NCI-H1930 (cell line): ENCODE data around the gene AGPAT3.

Experiments used
- DNase-seq, 2 experiments: peaks; one replicate each; lab custom pipeline; 2025; lab: John Stamatoyannopoulos, UW

The AGPAT3 gene

GRCh38 chr21:43956019-43956669, 91.1 kb downstream of the AGPAT3 start:
- DNase-seq: no peak

DNA sequence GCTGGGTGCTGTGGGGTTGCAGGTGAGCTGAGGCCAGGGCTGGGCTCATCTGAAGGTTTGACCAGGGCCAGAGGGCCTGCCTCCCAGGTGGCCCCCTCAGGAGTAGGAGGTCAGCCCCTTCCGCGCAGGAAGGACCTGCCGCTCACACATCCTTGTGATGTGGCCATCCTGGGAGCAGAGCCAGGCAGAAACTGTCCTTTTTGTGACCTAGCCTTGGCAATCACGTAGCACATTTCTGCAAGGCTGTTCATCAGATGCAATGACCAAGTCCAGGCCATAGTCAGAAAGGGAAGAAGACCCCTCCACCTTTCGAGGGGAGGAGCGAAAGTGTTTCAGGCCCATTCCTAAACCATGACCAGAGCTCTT, 91.6 kb downstream of the AGPAT3 start:
- DNase-seq: no peak

- DNase-seq: no peak
Observed at GRCh38 chr21:43957128-43957571, 92.1 kb downstream of the AGPAT3 start.

DNA sequence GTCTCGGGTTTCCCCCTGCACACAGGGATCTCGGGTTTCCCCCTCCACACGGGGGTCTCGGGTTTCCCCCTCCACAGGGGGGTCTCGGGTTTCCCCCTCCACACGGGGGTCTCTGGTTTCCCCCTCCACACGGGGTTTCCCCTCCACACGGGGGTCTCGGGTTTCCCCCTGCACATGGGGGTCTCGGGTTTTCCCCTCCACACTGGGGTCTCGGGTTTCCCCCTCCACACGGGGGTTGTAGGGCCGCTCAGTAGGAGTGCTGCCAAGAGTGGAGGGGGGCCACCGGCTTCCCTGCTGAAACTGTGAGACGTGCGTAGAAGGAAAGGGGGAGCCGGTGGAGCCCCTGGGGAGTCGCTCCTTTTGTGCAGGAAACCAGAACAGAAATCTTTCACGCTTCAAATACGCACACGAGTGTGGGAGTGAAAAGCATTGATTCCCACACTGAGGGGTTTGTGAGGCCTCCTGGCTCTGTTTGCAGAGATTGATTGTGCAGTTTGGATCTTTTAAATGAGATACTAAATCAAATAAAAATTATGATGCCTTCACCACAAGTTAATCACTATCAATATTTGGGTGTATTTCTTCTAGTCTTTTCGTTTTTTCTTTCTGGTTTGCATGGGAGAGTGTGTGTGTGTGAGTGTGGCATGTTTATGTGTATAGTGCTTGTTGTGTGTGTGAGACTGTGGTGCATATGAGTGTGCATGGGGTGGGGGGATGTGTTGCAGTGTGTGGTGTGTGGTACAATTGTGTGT, 92.8 kb downstream of the AGPAT3 start:
- no peak for DNase-seq

DNA sequence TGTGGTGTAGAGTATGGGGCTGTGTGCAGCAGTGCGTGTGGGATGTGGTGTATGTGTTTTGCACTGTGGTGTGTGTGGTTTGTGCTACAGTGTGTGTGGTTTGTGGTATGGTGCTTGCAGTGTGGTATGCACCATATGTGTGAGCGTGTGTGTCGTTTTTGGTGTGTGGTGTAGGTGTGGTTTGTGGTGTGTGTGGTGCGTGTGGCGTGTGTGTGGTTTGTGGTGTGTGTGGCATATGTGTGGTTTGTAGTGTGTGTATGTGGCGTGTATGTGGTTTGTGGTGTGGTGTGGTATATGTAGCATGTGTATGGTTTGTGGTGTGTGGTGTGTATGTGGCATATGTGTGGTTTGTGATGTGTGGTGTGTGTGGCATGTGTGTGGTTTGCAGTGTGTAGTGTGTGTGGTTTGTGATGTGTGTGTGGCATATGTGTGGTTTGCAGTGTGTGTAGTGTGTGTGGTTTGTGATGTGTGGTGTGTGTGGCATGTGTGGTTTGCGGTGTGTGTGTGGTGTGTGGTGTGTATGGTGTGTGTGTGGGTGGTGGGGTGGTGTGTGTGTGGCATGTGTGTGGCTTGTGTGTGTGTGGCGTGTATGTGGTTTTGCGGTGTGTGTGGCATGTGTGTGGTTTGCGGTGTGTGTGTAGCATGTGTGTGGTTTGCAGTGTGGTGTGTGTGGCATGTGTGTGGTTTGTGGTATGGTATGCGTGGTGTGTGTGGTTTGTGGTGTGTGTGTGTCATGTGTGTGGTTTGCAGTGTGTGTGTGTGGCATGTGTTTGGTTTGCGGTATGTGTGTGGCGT, 93.5 kb downstream of the AGPAT3 start:
- DNase-seq: no peak

GRCh38 chr21:43959231-43960116, 94.5 kb downstream of the AGPAT3 start:
- no peak for DNase-seq

DNA sequence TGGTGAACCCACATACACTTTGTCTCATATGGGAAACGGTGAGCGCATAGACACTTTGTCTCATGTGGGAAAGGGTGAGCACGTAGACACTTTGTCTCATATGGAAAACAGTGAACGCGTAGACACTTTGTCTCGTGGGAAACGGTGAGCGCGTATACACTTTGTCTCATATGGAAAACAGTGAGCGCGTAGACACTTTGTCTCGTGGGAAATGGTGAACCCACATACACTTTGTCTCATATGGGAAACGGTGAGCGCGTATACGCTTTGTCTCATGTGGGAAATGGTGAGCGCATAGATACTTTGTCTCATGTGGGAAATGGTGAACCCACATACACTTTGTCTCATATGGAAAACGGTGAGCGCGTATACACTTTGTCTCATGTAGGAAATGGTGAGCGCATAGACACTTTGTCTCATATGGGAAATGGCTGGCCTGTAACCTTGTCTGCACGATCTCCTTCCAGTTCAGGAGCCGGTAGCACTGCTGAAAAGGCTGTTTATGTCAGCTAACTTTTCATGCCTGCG, 96.4 kb downstream of the AGPAT3 start:
- DNase-seq: no peak

- DNase-seq: no peak
Observed at GRCh38 chr21:43965911-43966585, 101.0 kb downstream of the AGPAT3 start.

DNA sequence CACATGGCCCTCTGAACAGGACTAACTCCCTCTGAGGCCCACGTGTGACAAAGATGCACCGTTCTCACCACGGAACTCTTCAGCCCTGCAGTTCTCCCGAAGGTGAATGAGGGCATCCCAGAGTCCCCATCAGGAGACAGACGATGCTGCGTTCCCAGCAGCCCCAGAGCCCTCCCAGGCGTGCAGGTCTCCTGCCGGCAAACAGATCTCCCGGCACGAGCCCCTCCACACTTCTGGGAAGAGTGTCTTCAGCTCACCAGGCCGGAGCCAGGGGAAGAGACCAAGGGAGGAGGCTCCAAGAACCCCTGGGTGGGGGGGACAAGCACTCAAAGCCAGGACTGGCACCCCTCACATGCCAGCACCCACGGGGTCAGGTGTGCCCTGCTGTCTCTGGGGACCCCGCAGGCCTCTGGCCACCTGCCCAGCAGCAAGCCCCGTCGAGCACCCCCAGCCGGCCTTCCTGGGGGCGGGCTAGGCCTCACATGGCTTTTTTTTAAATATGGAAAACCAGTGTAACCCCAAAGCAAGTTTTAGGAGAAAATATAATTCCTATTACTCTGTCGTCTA, 102.0 kb downstream of the AGPAT3 start:
- no peak for DNase-seq

GRCh38 chr21:43967981-43968380, 103.0 kb downstream of the AGPAT3 start:
- DNase-seq: no peak

- DNase-seq: no peak
Observed at GRCh38 chr21:43968410-43969114, 103.5 kb downstream of the AGPAT3 start.

- no peak for DNase-seq
Observed at GRCh38 chr21:43969115-43969444, 104.1 kb downstream of the AGPAT3 start.

GRCh38 chr21:43970551-43970950, 105.5 kb downstream of the AGPAT3 start:
- DNase-seq: no peak

DNA sequence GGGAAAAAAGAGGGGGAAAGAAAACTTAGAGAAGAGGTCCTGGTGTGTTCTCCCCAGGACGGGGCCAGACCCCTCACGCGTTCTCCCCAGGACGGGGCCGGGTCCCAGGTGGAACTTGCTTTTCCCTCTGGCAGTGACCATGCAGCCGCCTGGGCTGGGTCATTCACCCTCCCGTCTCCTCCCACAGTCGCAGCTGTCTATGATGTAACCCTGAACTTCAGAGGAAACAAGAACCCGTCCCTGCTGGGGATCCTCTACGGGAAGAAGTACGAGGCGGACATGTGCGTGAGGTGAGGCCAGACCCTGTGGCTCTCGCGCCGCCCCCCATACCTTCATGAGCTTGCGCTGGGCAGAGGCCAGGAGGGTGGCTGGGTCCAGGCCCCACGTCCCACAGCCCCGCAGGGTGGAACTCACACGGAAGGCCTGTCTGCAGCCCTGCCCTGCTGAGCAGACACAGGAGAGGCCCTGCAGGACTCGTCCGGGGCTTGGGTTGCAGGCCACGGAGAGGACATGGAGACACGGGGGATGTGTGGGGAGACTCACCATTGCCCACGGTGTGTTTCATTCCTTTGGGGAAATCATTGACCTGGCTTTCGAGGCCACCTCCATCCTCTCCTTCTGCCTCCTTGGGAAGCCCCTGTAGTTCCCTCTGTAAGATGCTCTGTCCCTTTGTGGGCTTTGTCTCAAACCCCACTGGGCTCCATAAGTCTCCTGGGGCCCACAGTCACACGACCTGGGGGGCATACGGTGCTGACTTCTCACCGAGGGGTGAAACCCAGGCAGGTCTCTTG, 106.4 kb downstream of the AGPAT3 start:
- DNase-seq: no peak

GRCh38 chr21:43971992-43972255, 106.9 kb downstream of the AGPAT3 start:
- no peak for DNase-seq

GRCh38 chr21:43972850-43973633, 108.0 kb downstream of the AGPAT3 start:
- no peak for DNase-seq

GRCh38 chr21:43973634-43973955, 108.6 kb downstream of the AGPAT3 start:
- DNase-seq: no peak

- DNase-seq: no peak
Observed at GRCh38 chr21:43974791-43975468, 109.9 kb downstream of the AGPAT3 start.
